Activated T-helper 9 cell treated with anti-CD3 and anti-CD28 coated beads, Interleukin-2, amount 50 U/mL, for 16 hours (primary cell): ENCODE measurements around the gene AMN1.
"Not testable (repeated sequence)": the region's sequence is repeated elsewhere in the genome, so short reads cannot be mapped to it uniquely, and the experiment has no call there.

Experiments
- DNase-seq: peaks from one replicate; pipeline ENCODE4 v3.0.0-alpha.2; 2020; ENCODE audit warnings: low read depth

The AMN1 gene

DNA sequence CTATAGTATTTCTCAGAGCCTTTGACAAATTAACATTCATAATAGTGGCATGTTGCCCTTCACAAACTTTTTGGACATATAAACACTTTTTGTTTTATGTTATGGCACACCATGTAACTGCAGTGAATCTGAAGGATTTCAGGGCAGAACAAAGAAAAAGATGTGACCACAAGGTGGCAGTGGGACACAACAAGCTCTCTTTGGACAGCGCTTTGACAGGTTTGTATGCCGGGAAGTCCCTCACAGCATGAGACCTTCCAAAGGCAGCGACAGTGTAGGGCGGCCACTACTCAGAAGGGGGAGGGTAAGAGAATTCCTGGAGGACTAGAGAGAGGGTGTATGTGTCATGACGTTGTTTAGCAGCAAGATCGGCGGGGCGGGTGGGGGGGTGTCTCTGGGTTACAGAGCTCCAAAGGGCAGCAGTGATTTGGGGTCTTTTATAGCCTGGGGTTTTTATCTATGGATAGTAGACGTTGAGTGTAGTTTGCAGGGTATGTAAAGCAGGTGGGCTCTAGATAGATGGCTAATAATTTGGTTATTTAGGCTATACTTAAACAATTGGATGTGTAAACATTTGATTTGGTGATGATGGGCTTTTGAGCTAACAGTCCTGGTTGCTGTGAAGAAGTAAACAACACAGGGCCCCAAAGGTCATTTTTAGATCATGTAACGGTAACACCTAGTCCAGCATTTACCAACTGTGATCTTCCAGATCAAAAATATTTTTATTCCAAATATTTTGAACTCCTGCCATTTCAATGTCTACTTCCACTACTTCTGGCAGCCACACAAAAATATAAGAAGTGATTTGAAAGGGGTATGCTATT, 46.5 kb downstream of the AMN1 start:
- DNase-seq, result peak; percentile 40

DNA sequence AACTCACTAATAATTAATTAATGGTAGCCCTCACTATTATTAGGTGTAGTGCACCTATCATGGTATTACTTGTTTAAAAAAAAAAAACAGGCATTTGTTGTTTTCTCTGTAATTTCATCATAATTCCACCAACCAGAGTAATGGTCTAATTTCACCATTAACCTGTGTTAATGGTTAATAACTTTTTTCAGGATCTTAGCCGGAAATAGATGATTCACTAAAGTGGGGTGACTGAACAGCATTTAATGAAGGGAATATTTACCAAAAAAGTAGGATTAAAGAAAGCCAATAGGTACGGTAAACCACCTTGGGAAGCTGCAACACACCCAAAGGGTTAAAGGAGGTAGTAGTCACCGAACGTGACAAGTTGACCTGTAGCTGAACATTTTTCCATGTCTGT, 56.3 kb downstream of the AMN1 start:
- no peak for DNase-seq

DNA sequence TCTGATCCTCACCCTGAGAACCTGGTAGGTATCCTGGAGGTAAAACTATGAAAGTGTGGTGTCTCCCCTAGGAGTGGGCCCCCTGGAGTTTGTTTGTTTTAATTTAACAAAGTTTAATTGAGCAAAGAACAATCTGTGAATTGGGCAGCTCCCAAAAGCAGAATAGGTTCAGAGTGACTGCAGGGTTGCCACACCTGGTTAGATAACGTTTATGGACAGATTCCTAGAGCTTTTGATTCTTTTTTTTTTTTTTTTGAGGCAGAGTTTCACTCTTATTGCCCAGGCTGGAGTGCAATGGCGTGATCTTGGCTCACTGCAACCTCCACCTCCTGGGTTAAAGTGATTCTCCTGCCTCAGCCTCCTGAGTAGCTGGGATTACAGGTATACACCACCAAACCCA, 59.2 kb downstream of the AMN1 start:
- DNase-seq, result not testable (repeated sequence)

DNA sequence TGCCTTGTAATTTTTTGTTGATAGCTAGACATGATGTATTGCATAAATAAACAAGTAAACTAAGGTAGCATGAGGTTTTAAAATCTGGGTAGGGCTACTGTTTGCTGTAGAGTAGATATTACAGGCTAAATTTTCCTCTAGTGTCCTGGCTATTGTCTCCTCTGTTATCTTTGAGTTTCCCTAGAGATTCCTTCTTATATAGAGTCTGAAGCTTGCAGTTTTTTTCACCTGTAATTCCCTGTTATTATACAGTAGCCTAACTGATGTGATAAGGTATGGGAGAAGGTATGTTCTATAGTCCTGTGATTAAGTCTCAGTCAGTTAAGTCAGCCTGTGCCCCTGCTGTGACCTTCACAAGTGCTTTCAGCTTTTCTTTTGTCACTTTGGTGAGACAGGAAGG, 59.8 kb downstream of the AMN1 start:
- no peak for DNase-seq

DNA sequence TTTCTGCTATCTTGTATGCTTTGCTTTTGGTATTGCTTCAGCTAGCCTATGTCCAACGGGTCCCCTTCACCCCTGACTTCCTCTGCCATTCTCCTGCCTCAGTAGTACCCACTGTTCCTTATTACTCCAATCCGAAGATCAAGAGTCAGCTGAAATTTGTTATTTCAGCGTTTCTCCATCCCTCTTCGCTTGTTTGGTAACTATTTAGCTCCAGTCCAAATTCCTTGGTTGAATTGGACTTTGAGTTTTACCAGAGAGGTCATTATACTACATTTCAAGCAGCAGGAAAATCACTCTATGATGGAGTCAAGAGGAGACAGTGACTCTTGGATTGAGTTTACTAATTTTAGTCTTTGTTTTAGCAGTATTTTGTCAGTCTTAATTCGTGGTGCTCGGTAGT, 64.8 kb downstream of the AMN1 start:
- no peak for DNase-seq

DNA sequence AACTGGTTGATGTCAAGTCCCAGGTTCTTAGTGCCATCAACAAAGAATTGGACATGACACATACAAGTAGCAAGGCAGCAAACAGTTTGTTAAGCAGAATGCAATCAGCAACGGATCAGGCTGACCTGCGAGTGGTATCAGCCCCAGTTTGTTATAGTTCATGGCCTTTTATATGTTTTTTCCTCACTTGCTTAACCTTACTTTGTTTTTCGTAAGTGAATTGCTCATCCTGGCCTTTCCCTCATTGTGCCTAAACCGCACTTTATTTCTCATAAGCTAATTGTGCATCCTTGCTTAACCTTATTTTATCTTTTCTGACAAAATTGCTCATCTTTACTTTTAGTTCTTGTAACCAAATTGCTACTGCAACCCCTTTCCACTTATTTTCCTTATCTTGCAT, 65.2 kb downstream of the AMN1 start:
- DNase-seq, result no peak

DNA sequence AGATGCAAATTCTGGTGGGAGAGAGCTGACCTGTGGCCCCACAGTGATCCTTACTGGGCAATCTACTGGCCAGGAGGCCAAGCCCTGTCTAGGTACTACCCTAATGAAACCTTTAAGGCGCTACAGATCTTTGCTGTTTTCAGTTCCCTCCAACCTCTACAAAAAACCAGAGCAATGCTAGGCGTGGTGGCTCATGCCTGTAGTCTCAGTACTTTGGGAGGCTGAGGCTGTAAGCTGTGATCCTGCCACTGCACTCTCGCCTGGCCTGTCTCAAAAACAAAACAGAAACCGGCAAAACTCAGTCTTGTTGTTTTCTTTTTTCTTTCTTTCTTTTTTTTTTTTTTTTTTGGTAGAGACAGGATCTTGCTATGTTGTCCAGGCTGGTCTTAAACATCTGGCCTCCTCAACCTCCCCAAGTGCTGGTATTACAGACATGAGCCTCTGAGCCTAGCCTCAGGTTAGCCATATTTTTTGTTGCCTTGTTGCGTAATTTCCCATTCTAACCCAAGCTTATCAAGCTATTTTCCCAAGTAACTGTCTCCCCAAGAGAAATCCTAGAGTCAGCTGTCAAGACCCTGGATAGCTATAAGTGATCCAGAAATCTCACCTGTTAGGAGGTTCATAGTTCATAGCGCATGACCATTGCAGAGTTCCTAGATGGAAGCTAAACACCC, 66.5 kb downstream of the AMN1 start:
- no peak for DNase-seq

DNA sequence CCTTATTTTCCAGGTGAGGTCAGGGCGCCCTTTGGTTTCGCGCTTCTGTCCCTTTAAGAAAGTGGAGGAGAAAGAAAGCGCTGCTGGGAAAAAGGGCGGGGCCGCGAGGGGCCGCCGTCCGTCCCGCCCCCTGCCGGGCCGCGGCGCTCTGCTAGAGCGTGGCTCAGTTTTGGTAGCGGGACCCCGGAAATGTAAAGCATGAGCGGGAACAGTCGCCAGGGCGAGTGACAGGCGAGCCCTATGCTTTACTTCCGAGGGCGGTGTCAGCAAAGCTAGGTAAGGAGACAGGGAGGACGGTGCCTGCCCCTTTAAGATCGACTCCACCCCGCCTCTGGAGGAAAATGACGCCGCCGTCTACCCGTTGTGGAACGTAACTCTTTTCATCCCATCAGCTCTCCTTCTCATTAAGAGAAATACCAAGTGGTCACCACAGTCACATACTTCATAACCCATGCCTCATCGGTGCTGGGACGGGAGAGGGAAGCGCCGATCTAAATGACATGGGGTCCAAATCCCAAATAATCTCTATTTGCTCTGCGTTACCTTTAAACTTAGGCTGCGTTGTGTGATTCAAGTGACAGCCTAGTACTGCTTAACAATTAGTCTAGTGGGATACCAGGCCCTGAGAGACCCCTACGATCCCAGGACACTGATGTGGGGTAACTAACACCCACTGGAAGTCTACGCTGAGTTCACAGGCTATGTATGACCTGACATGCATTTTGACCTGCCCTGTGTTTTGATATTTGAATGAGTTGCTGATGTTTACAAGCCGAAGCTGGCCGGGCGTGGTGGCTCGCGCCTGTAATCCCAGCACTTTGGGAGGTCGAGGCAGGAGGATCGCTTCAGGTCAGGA, 69.5 kb downstream of the AMN1 start, which contains the start of gene ETFBKMT:
TSS of gene ETFBKMT (plus strand) at position 602 of the 856 bp plus-strand sequence. CDS start 2,266 bp downstream, outside the sequence.
- peak; percentile 87 for DNase-seq

DNA sequence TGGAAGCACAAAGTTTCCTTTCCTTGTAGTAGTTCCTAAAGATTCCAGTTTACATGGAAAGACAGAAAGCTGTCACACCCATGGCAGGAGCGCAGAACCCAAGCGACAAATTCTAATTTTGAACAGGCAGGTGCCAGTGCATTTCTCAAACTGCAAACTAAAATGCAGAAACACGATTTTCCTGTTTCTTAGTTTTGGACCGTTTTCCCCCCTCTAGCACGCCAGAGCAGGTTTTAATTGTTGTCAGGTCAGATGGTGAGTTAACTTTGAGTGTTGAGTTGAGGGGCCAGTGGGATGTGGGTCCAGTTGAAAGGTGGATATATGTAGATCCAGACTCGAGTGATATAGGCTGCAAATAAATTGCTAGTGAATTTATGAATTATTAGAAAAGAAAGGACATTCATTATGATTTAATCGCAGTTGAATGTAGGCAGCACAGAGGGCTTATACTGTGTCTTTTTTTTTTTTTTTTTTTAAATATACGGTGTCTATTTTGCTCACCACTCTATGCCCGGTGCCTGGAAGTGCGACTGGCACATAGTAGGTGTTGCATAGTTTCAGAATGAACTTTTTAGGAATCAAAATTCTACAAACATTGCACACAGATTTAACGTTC, 70.2 kb downstream of the AMN1 start:
- DNase-seq, result no peak

DNA sequence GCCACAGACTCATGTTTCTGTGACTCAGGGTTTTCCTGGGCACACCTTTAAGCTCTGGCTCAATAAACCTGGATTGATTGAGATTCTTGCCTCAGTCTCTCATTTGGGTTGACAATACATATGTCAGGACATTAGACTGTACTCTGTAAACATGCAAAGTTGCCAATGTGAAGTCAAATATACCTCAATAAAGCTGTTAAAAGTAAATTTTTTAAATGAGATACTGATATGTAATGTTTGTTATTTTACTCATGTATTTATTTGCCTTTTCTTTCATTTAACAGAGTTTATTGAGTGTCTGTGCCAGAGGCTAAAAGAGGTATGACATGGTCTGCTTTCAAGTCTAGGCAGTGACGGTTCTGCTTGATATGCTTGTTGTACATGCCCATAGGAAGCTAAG, 73.0 kb downstream of the AMN1 start:
- DNase-seq, result no peak

DNA sequence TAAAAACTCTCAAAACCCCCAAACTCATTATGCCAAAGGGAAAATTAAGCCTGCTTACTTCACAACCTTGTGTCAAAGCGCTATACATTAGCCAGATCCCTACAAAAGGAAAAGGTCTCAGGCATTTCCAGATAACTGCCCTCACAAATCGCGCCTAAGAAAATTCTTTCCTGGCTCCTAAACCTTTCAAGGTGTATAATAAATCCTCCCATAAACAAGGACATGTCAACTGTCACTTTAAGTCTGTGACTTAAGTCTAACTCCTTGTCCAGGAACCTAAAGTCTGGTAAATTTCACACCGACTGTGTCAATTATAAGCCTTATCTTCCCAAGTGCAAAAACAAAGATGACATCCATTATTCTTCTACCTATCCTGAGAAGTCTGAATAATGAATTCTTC, 73.6 kb downstream of the AMN1 start:
- DNase-seq, result no peak

DNA sequence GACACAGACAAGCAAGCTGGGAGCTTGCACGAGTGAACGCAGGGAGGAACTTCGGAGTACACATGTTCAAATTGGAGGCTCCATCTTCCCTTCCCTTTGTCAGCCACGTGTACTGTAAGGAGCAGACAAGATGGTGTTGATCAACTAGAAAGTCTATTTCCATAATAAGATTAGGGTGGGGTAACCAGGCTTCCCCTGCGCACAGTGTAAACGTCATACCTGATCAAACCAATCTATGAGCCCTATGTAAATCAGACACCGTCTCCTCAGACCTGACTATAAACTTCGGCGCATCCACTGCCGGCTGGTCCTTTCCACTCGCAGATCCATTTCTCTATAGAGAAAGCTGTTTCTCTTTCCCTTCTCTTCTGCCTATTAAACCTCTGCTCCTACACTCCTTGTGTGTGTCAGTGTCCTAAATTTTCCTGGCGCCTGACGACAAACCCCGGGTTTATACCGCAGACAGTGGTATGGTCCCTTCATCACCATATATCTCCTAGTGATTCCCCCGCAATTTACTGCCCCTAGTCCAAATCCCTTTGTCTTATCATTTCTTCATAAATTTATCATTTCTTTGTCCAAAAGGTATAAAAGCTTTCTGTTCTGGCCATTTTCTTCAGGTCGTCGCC, 76.8 kb downstream of the AMN1 start:
- DNase-seq, result no peak

DNA sequence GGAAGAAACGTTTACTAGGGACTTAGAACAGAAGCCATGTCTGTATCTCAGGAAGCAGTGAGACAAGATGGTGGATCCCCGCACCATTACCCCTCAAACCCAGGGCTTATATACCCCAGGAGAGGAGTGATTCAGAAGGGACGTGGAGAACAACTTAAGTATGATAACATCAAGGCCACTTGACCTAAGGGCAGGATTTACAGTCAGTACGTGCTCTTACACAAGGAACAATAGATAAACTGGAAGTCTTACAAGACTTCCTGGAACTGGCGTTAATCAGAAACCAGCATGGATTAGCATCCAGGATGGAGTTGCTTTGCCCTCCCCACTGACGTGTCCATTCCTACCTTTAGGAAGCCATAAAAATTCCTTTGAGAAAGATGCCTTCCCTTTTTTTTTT, 77.9 kb downstream of the AMN1 start:
- no peak for DNase-seq

DNA sequence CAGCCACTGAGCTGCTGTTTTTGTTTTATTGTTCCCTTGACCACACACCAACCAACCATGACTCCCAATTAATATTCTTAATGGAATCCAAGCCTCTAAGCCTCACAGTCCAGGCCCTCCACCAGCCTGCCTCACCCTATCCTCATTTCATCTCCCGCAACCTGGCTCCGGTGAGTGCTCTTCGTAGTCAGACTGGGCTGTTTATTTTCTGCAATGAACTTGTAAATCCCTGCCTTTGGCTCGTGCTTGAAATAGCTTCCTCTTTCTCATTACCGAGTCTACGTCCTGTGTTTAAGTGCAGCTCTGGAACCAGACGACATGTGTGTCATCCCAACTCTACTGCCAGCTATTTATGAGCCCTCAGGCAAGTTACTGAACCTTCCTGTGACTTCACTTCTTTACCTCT, 81.7 kb downstream of the AMN1 start:
- DNase-seq, result no peak

DNA sequence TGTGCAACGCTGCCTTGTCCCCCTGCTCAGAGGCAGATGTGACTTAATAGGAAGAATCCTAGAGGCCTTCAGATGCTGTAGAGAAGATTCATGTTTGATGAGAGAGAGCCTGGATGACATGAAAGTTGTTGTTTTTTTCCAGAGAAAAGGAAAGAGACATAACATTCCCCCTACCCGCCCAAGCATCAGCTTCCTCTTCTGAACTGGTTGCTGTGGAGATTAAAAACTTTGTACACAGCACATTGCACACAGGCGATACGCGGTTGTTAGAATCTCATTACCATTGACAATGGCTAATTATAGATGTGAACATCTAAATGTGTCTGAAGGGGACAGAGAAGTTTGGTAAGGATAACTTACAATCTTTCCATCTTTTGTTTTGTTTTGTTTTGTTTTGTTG, 82.9 kb downstream of the AMN1 start:
- DNase-seq, result no peak

DNA sequence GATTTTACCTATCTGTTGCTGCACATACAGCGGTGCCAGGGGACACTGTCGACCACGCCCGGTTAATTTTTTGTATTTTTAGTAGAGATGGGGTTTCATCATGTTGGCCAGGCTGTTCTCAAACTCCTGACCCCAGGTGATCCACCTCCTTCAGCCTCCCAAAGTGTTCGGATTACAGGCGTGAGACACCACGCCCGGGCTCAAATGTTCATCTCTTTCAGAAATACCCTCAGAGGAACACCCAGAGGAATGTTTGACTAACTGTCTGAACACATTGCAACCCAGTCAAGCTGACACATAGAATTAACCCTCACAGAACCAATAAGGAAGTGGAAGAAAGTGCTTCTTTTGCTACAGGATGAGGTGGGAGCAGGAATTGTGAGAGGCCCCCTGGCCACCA, 84.3 kb downstream of the AMN1 start:
- no peak for DNase-seq

DNA sequence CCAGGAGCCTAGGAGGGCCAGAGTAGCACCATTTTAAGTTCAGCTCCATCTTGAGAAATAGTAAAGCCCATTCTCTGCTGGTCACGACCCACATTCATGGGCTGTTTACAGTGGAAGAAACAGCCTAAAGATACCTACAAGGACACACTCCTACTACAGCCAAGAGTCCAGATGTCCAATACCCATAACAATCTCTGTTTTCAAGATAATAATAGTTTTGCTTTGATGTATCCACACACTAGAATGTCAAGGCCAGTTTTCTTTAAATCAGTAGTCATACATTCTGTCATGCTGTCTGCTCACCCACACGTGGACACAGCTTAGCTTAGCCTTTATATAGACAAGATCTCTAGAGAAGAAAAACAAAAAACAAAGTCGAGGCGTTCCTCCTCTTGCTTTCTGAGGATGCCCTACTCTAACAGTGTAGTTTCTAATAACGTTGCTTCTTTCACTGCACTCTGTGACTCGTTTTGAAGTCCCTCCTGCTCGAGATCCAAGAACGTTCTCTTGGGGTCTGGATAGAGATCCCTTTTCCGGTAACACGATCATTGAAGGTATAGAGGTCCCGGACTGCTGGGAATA, 87.2 kb downstream of the AMN1 start:
- DNase-seq, result no peak

DNA sequence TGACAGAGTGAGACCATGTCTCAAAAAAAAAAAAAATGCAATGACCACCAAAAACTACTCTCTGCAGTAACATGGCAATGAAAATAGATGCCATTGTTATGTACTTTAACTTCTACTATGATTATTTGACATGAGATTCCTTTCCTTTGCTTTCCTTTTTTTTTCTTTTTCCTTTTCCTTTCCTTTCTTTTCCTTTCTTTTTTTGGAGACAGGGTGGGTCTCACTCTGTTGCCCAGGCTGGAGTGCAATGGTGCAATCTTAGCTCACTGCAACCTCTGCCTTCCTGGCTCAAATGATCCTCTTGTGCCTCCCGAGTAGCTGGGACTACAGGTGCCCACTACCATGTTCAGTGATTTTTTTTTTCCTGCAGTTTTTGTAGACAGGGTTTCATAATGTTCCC, 94.2 kb downstream of the AMN1 start:
- no peak for DNase-seq

DNA sequence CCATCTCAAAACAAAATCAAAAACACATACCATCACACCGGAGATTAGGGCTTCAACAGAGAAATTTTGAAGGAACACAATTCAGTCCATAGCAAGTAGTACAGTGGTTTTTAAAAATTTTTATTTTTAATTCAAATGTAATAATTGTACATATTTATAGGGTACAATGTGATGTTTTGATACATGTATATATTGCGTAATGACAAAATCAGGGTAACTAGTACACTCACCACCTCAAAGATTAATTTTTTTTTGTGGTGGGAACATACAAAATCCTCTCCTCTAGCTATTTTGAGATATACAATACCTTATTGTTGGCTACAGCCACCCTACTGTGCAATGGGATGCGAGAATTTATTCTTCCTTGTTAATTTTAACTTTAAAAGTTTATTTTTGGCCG, 95.4 kb downstream of the AMN1 start:
- no peak for DNase-seq

DNA sequence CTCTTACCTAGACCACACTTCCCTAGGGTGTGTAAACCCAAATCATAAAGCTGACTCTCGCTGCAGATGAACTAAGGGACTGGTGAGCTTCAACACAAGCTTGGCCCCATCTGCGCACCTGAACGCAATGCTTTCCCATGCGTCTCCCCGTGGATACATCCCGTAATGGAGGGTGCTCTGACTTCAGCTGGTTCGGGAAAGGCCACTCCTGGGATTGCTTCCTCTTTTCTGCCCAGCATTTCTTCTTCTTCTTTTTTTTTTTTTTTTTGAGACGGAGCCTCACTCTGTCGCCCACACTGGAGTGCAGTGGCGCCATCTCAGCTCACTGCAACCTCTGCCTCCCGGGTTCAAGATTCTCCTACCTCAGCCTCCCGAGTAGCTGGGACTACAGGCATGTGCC, 97.0 kb downstream of the AMN1 start:
- DNase-seq, result no peak

DNA sequence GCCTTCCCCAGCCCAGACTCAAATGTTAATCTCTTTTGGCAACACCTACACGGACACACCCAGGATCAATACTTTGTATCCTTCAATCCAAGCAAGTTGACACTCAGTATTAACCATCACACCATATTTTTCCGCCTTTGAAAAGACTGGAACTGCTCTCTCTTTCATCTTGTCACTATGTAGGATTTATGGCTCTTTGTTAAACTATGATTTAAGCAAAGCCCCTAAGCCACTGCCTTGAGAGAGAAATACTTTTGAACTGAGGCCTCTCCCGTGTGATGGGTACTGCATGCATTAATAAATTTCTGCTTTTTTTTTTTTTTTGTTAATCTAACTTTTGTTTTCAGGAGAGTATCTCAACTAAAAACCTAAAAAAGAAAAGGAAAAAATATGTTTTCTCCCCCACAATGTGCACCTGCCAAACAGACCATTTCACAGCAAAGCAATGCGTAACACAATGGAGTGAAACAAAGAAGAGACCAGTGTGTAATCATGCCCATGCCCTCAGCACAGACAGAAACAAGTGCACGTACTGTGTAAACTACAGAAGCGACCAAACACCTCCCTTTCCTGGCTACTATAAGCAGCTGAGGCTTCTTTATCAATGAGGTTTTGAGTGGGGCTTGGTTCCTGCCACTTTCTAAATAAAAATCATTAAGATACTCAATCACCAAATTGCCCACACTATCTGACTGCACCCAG, 97.6 kb downstream of the AMN1 start:
- no peak for DNase-seq
